Mesenchymal stem cell (in vitro differentiated cells and primary cell): ENCODE data around the gene AUTS2.

ENCODE experiments used
- DNase-seq: peaks from one replicate; pipeline ENCODE4 v3.0.0-alpha.2; 2013
- H2AFZ ChIP-seq: one replicate; pipeline ENCODE4 v1.6.1; 2013; ENCODE audit warnings: low read depth, mild to moderate bottlenecking, control low read depth, inconsistent platforms, low read length, moderate library complexity
- H2AK5ac ChIP-seq: 2 replicates; pipeline ENCODE4 v1.6.1; 2013; ENCODE audit warnings: low read length, moderate library complexity, mild to moderate bottlenecking, inconsistent platforms; ENCODE audit not compliant: severe bottlenecking
- H2BK120ac ChIP-seq: one replicate; pipeline ENCODE4 v1.6.1; 2013; ENCODE audit warnings: low read depth, mild to moderate bottlenecking, inconsistent platforms, low read length, moderate library complexity
- H2BK12ac ChIP-seq, 2 experiments: one replicate each; pipeline ENCODE4 v1.6.1; 2013; ENCODE audit warnings: inconsistent platforms in 2 of 2, low read length in 2 of 2, mild to moderate bottlenecking in 2 of 2, moderate library complexity in 2 of 2, control low read depth in 1 of 2
- H2BK15ac ChIP-seq: one replicate; pipeline ENCODE4 v1.6.1; 2013; ENCODE audit warnings: mild to moderate bottlenecking, low read depth, inconsistent platforms; ENCODE audit not compliant: poor library complexity, severe bottlenecking
- H2BK5ac ChIP-seq: 2 replicates; pipeline ENCODE4 v1.6.1; 2013; ENCODE audit warnings: low read depth, mild to moderate bottlenecking, low read length, control low read depth, inconsistent platforms; ENCODE audit not compliant: poor library complexity, severe bottlenecking
- H3K14ac ChIP-seq, 2 experiments: one replicate each; pipeline ENCODE4 v1.6.1; 2013; ENCODE audit warnings: inconsistent platforms in 2 of 2, low read length in 2 of 2, control low read depth in 1 of 2, mild to moderate bottlenecking in 1 of 2, moderate library complexity in 1 of 2
- H3K18ac ChIP-seq, 2 experiments: one replicate each; pipeline ENCODE4 v1.6.1; 2013; ENCODE audit warnings: inconsistent platforms in 2 of 2, low read length in 2 of 2, control low read depth in 1 of 2, low read depth in 1 of 2, mild to moderate bottlenecking in 1 of 2
- H3K23ac ChIP-seq, 2 experiments: one replicate each; pipeline ENCODE4 v1.6.1; 2013; ENCODE audit warnings: inconsistent platforms in 2 of 2, low read length in 2 of 2, mild to moderate bottlenecking in 2 of 2, moderate library complexity in 2 of 2, control low read depth in 1 of 2
- H3K27ac ChIP-seq: 2 replicates; pipeline ENCODE4 v1.5.1; 2013; ENCODE audit warnings: mild to moderate bottlenecking, moderate library complexity, low read length, control low read depth, inconsistent platforms; ENCODE audit not compliant: poor library complexity, severe bottlenecking
- H3K27me3 ChIP-seq, 2 experiments: 2 replicates each; pipeline versions ENCODE4 v1.6.1 to v1.7.0; 2013; ENCODE audit warnings: low read length in 2 of 2, mild to moderate bottlenecking in 2 of 2, moderate library complexity in 2 of 2, control low read depth in 1 of 2, inconsistent platforms in 1 of 2; ENCODE audit not compliant: control insufficient read depth in 1 of 2, insufficient read depth in 1 of 2
- H3K36me3 ChIP-seq, 2 experiments: 2 replicates each; pipeline versions ENCODE4 v1.6.1 to v1.7.0; 2013; ENCODE audit warnings: low read length in 2 of 2, control low read depth in 1 of 2, inconsistent platforms in 1 of 2, low read depth in 1 of 2, mild to moderate bottlenecking in 1 of 2; ENCODE audit not compliant: insufficient read depth in 2 of 2, control insufficient read depth in 1 of 2
- H3K4ac ChIP-seq, 2 experiments: one replicate each; pipeline ENCODE4 v1.6.1; 2013; ENCODE audit warnings: inconsistent platforms in 2 of 2, low read length in 2 of 2, mild to moderate bottlenecking in 2 of 2, moderate library complexity in 2 of 2, control low read depth in 1 of 2, low read depth in 1 of 2
- H3K4me1 ChIP-seq: 2 replicates; pipeline ENCODE4 v1.6.1; 2013; ENCODE audit warnings: low read depth, low read length, control low read depth; ENCODE audit not compliant: control insufficient read depth, insufficient read depth
- H3K4me2 ChIP-seq: 2 replicates; pipeline ENCODE4 v1.6.1; 2013; ENCODE audit warnings: low read length, mild to moderate bottlenecking, inconsistent platforms; ENCODE audit not compliant: poor library complexity, severe bottlenecking
- H3K4me3 ChIP-seq, 2 experiments: 2 replicates each; pipeline versions ENCODE4 v1.5.1 to v1.7.0; 2013; ENCODE audit warnings: low read length in 2 of 2, mild to moderate bottlenecking in 2 of 2, control low read depth in 1 of 2, low read depth in 1 of 2; ENCODE audit not compliant: insufficient read depth in 1 of 2
- H3K79me1 ChIP-seq: replicated peaks from 2 replicates; pipeline ENCODE4 v1.6.1; 2013; ENCODE audit warnings: mild to moderate bottlenecking, control low read depth, low read length, inconsistent platforms; ENCODE audit not compliant: poor library complexity, severe bottlenecking
- H3K9ac ChIP-seq: 2 replicates; pipeline ENCODE4 v1.7.0; 2013; ENCODE audit warnings: mild to moderate bottlenecking, low read length, moderate library complexity
- H3K9me3 ChIP-seq: 2 replicates; pipeline ENCODE4 v1.7.0; 2013; ENCODE audit warnings: mild to moderate bottlenecking, low read length; ENCODE audit not compliant: control insufficient read depth
- H4K8ac ChIP-seq: one replicate; pipeline ENCODE4 v1.6.1; 2013; ENCODE audit warnings: inconsistent platforms, mild to moderate bottlenecking, low read length, moderate library complexity
- H4K91ac ChIP-seq: one replicate; pipeline ENCODE4 v1.6.1; 2013; ENCODE audit warnings: mild to moderate bottlenecking, low read length, inconsistent platforms
- WGBS: methylation state at CpG from one replicate; pipeline ENCODE4 v1.1.7; 2013; ENCODE audit warnings: mixed read lengths; 5-methylcytosine and 5-hydroxymethylcytosine counted together

AUTS2 gene

DNA sequence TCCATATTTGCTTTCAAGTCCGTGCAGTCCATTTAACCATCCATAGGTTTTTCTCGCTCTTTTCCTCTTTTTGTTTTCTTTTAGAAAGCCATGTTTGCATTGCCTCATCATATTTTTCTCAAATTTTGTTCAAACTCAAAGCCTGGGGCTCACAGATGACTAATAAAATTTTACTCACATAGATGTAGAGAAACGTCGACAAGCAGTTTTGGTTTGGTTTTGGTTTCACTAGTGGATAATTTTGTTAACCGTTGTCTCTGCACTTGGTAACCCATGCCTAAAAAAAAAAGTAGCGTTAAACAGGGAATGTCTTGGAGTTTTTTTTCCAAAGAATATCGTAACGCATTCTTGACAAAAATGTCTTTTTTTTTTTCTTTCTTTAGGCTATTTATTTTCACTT is 1189.5 kb downstream of the AUTS2 start:
- H3K9ac ChIP-seq, result no peak overlapping the region
- H2AFZ ChIP-seq, result no peak overlapping the region
- peaks cover 2% of the 10 kb centered on the region for H3K79me1 ChIP-seq
- no peak overlapping the region for H3K4ac ChIP-seq
- H4K91ac ChIP-seq, result no peak overlapping the region
- H2BK120ac ChIP-seq, result no peak overlapping the region
- no peak overlapping the region for H2AK5ac ChIP-seq
- H2BK5ac ChIP-seq, result no peak overlapping the region
- H2BK15ac ChIP-seq, result no peak overlapping the region
- over 99% methylated on average over 4 of the region's 8 CpGs for WGBS
- no peaks in the 10 kb centered on the region for H3K9me3 ChIP-seq
- no peak overlapping the region for H2BK12ac ChIP-seq
- H3K27me3 ChIP-seq, result no peaks in the 10 kb centered on the region
- H3K4me1 ChIP-seq, result peaks cover 2% of the 10 kb centered on the region
- no peak for DNase-seq
- no peak overlapping the region for H3K18ac ChIP-seq
- H3K23ac ChIP-seq, result no peak overlapping the region
- no peak overlapping the region for H3K4me2 ChIP-seq
- H3K4me3 ChIP-seq, result no peak overlapping the region
- no peak overlapping the region for H4K8ac ChIP-seq
- no peak overlapping the region for H3K14ac ChIP-seq
- H3K36me3 ChIP-seq, result peaks cover 52 to 86% of the 10 kb centered on the region in 2 experiments
- no peak overlapping the region for H3K27ac ChIP-seq

DNA sequence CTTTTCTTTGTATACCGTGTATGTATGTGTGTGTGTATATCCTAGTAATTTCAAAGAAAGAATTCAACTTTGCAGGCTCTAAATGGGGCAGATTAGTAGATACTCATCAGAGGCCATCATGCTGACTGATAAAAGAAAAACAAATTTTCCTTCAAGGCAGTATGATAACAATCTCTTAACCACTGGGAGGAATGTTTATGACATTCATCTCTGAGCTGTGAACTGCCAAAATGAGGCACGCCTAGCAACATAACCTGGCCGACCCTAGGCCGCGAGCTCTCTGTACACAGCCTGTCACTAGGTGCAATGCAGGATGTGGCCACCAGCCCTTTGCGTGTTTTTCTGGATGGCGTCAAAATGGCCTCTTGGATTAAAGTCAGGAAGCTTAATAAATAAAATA is 1190.0 kb downstream of the AUTS2 start:
- Histone ChIP-seq H3K4me3 (no peak overlapping the region), H3K4me1 (peaks cover 2% of the 10 kb centered on the region), H2BK5ac (no peak overlapping the region), H3K79me1 (peaks cover 2% of the 10 kb centered on the region), H3K9me3 (no peaks in the 10 kb centered on the region), H2BK12ac (no peak overlapping the region), H3K18ac (no peak overlapping the region), H2BK15ac (no peak overlapping the region), H3K9ac (no peak overlapping the region), H3K27me3 (no peaks in the 10 kb centered on the region), H4K8ac (no peak overlapping the region), H3K4ac (no peak overlapping the region), H3K4me2 (no peak overlapping the region), H3K23ac (no peak overlapping the region), H2BK120ac (no peak overlapping the region), H4K91ac (no peak overlapping the region), H2AFZ (no peak overlapping the region), H3K27ac (no peak overlapping the region), H3K36me3 (peaks cover 54 to 85% of the 10 kb centered on the region in 2 experiments), H3K14ac (no peak overlapping the region), H2AK5ac (no peak overlapping the region)
- no peak for DNase-seq
- WGBS, result 90% methylated on average over 6 of the region's 7 CpGs

DNA sequence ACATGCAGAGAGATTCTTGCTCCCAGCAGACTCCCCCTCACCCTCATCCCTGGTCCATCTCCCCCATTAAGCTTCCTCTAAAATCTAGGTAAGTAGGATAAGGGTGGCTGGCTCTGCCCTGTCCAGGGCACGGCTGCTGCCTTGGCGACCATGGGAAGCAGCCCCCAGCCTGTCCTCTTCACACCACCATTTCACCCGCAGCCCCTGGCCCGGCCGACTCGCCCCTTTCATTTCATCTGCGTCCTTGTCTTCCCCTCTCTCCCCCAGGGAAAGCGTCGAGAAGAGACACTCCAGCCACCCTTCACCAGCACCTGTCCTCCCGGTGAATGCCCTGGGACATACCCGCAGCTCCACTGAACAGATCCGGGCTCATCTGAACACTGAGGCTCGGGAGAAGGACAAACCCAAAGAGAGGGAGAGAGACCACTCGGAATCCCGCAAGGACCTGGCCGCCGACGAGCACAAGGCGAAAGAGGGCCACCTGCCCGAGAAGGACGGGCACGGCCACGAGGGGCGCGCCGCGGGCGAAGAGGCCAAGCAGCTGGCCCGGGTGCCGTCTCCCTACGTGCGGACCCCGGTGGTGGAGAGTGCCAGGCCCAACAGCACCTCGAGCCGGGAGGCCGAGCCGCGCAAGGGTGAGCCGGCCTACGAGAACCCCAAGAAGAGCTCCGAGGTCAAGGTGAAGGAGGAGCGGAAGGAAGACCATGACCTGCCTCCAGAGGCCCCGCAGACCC is 1191.4 kb downstream of the AUTS2 start:
- no peak overlapping the region for H2AK5ac ChIP-seq
- H3K36me3 ChIP-seq, result peaks cover 54 to 76% of the 10 kb centered on the region in 2 experiments
- H2BK12ac ChIP-seq, result no peak overlapping the region
- H3K9ac ChIP-seq, result no peak overlapping the region
- peaks cover 2% of the 10 kb centered on the region for H3K4me1 ChIP-seq
- no peak overlapping the region for H3K4me2 ChIP-seq
- no peaks in the 10 kb centered on the region for H3K9me3 ChIP-seq
- peaks cover 2% of the 10 kb centered on the region for H3K79me1 ChIP-seq
- H3K4me3 ChIP-seq, result no peak overlapping the region
- no peaks in the 10 kb centered on the region for H3K27me3 ChIP-seq
- H4K8ac ChIP-seq, result no peak overlapping the region
- DNase-seq, result no peak
- no peak overlapping the region for H2BK5ac ChIP-seq
- no peak overlapping the region for H3K23ac ChIP-seq
- 95% methylated on average over 43 of the region's 43 CpGs for WGBS
- H2BK15ac ChIP-seq, result peak overlapping the region; percentile 6
- no peak overlapping the region for H3K18ac ChIP-seq
- no peak overlapping the region for H3K4ac ChIP-seq
- no peak overlapping the region for H2BK120ac ChIP-seq
- H4K91ac ChIP-seq, result no peak overlapping the region
- H3K14ac ChIP-seq, result no peak overlapping the region
- H2AFZ ChIP-seq, result no peak overlapping the region
- H3K27ac ChIP-seq, result no peak overlapping the region

DNA sequence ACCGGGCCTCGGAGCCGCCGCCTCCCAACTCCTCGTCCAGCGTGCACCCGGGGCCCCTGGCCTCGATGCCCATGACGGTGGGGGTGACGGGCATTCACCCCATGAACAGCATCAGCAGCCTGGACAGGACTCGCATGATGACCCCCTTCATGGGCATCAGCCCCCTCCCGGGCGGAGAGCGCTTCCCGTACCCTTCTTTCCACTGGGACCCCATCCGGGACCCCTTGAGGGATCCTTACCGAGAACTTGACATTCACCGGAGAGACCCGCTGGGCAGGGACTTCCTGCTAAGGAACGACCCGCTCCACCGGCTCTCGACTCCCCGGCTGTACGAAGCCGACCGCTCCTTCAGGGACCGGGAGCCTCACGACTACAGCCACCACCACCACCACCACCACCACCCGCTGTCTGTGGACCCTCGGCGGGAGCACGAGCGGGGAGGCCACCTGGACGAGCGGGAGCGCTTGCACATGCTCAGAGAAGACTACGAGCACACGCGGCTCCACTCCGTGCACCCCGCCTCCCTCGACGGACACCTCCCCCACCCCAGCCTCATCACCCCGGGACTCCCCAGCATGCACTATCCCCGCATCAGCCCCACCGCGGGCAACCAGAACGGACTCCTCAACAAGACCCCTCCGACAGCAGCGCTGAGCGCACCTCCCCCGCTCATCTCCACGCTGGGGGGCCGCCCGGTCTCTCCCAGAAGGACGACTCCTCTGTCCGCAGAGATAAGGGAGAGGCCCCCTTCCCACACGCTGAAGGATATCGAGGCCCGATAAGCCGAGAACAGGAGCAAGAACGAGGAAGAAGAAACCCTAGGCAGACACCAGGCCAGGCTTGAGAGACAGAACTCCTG is 1192.2 kb downstream of the AUTS2 start:
- Histone ChIP-seq H3K9ac (no peak overlapping the region), H2AFZ (no peak overlapping the region), H3K27me3 (no peaks in the 10 kb centered on the region), H3K23ac (no peak overlapping the region), H3K14ac (no peak overlapping the region), H4K91ac (no peak overlapping the region), H3K18ac (no peak overlapping the region), H2BK12ac (no peak overlapping the region), H3K36me3 (peaks cover 47 to 68% of the 10 kb centered on the region in 2 experiments), H3K9me3 (no peaks in the 10 kb centered on the region), H2AK5ac (no peak overlapping the region), H3K4me3 (no peak overlapping the region), H2BK15ac (no peak overlapping the region), H2BK5ac (no peak overlapping the region), H3K4ac (no peak overlapping the region), H2BK120ac (no peak overlapping the region), H3K27ac (no peak overlapping the region), H3K4me1 (peaks cover 2% of the 10 kb centered on the region), H3K4me2 (no peak overlapping the region), H4K8ac (no peak overlapping the region), H3K79me1 (peaks cover 1% of the 10 kb centered on the region)
- no peak for DNase-seq
- 97% methylated on average over 59 of the region's 63 CpGs for WGBS
